GM10248 (cell line): ENCODE data around the gene CHCHD10.

ENCODE experiments used
- CTCF ChIA-PET: fragments of 300-600 bp; sonication (Branson Sonifier 250); formaldehyde crosslinking; extraction: SDS; loops from one replicate; lab custom pipeline; 2021; ENCODE audit warnings: antibody characterized with exemption; lab: Yijun Ruan, JAX
- POLR2A ChIA-PET: fragments of 350-650 bp; sonication (Branson Sonifier 250); formaldehyde crosslinking; extraction: SDS; loops from one replicate; lab custom pipeline; 2020; ENCODE audit warnings: antibody characterized with exemption; lab: Yijun Ruan, JAX
- DNase-seq: peaks from one replicate; pipeline ENCODE4 v3.0.0; 2012; ENCODE audit errors: extremely low spot score
- TF ChIP-seq, protein P1 (sequence below): IDR thresholded peaks from 2 replicates; pipeline ENCODE4 v1.5.1; 2012; ENCODE audit warnings: mild to moderate bottlenecking, low read depth; ENCODE audit errors: extremely low read depth, missing control alignments, control extremely low read depth

The CHCHD10 gene

DNA sequence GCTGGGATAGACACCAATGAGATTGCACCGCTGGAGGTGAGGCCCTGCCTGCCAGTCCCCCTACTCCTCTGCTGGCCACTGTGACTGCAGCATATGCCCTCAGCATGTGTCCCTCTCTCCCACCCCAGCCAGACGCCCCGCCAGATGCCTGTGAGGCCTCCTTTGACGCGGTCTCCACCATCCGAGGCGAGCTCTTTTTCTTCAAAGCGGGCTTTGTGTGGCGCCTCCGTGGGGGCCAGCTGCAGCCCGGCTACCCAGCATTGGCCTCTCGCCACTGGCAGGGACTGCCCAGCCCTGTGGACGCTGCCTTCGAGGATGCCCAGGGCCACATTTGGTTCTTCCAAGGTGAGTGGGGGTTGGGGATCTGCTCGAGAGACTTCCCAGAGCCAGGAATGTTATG is 13.3 kb upstream of the CHCHD10 start:
- CTCF ChIA-PET, result interaction anchor here (2.2 to 3.1 kb wide), 2 partner anchors 8 to 10 kb away, joined by 5 to 10 read pairs; no protein-coding TSS in a partner anchor
- POLR2A ChIA-PET, result no interaction called here
- TF ChIP-seq, protein P1, sequence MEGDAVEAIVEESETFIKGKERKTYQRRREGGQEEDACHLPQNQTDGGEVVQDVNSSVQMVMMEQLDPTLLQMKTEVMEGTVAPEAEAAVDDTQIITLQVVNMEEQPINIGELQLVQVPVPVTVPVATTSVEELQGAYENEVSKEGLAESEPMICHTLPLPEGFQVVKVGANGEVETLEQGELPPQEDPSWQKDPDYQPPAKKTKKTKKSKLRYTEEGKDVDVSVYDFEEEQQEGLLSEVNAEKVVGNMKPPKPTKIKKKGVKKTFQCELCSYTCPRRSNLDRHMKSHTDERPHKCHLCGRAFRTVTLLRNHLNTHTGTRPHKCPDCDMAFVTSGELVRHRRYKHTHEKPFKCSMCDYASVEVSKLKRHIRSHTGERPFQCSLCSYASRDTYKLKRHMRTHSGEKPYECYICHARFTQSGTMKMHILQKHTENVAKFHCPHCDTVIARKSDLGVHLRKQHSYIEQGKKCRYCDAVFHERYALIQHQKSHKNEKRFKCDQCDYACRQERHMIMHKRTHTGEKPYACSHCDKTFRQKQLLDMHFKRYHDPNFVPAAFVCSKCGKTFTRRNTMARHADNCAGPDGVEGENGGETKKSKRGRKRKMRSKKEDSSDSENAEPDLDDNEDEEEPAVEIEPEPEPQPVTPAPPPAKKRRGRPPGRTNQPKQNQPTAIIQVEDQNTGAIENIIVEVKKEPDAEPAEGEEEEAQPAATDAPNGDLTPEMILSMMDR, result no peak
- no peak for DNase-seq

DNA sequence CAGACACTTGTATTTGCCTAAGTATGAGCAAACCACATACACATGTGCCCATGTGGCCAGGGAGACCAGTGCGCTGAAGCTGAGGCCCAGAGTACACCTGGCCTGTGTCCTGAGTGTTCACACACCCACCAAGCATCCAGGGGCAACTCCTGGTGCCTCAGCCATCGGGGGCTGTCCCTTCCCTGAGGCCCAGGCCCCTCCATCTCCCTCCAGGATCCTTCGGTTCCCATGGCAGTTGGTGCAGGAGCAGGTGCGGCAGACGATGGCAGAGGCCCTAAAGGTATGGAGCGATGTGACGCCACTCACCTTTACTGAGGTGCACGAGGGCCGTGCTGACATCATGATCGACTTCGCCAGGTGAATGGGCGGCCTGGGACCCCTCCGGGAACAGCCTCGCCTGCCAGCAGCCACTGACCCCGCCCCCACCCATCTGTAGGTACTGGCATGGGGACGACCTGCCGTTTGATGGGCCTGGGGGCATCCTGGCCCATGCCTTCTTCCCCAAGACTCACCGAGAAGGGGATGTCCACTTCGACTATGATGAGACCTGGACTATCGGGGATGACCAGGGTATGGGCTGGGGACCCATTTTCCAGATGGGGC is 12.5 kb upstream of the CHCHD10 start:
- ChIA-PET CTCF (interaction anchor here (2.2 to 3.1 kb wide), 2 partner anchors 9 kb away, joined by 5 to 10 read pairs; no protein-coding TSS in a partner anchor), POLR2A (no interaction called here)
- TF ChIP-seq, protein P1, result no peak
- DNase-seq, result no peak

DNA sequence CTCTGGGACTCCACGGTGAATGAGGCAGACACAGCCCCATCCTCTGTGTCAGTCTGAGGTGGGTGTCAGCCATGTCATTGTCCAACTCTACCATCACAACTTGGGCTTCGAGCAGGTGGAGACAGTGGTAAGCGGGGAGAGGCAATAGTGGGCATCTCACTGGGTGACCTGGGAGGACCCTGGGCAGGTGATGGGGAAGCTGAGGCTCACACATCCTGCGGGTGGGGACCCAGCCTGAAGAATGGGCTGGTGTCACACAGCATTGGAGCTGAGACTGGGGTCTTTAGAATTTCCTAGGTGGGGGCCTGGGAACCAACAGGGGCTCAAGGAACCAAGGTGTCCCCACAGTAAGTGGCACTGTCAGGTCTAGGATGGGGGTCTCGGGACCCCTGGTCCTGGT is 12.0 kb upstream of the CHCHD10 start:
- ChIA-PET POLR2A (no interaction called here), CTCF (interaction anchor here (2.2 to 3.1 kb wide), 2 partner anchors 9 kb away, joined by 5 to 10 read pairs; no protein-coding TSS in a partner anchor)
- TF ChIP-seq, protein P1, result no peak
- no peak for DNase-seq

GRCh38 chr22:23779083-23779482 is 11.3 kb upstream of the CHCHD10 start:
- TF ChIP-seq, protein P1, result no peak
- CTCF ChIA-PET, result interaction anchor here (3.1 kb wide), 1 partner anchor 8 kb away, joined by 10 read pairs; no protein-coding TSS in a partner anchor
- no peak for DNase-seq
- POLR2A ChIA-PET, result no interaction called here

DNA sequence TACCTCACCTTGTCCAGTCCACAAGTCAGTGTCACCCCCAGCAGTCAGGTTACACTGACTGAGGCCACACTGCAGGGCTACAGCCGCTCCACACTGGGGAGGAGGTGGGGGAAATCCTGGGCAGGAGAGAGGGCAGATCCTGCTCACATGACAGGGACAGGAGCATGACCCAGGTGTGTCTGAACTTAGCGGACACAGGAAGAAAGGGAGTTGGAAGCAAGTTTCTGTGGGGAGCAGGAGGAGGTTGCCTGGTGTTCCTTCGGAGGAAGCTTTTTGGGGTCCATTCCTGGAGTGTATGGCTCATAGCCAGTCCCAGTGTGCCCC is 10.8 kb upstream of the CHCHD10 start:
- ChIA-PET CTCF (interaction anchor here (1.2 to 3.1 kb wide), 3 partner anchors 8 to 71 kb away, joined by 7 to 10 read pairs (median 10); no protein-coding TSS in a partner anchor), POLR2A (no interaction called here)
- TF ChIP-seq, protein P1, result no peak
- DNase-seq, result no peak

- DNase-seq, result no peak
- ChIA-PET POLR2A (no interaction called here), CTCF (interaction anchor here (0.6 to 3.1 kb wide), 5 partner anchors 7 to 74 kb away, joined by 3 to 10 read pairs (median 7); no protein-coding TSS in a partner anchor)
- TF ChIP-seq, protein P1, result no peak
Observed at GRCh38 chr22:23777776-23778576, 10.2 kb upstream of the CHCHD10 start.
